HG02759 (cell line): ENCODE data around the gene CYP2U1.
"Not testable (repeated sequence)": the region's sequence is repeated elsewhere in the genome, so short reads cannot be mapped to it uniquely, and the experiment has no call there.

Experiments used
- ATAC-seq: cut with Tn5 transposase; IDR thresholded peaks from one replicate; pipeline ENCODE4 v1.9.1; 2021; ENCODE audit warnings: mild to moderate bottlenecking, moderate library complexity; ENCODE audit not compliant: unreplicated experiment

The CYP2U1 gene

DNA sequence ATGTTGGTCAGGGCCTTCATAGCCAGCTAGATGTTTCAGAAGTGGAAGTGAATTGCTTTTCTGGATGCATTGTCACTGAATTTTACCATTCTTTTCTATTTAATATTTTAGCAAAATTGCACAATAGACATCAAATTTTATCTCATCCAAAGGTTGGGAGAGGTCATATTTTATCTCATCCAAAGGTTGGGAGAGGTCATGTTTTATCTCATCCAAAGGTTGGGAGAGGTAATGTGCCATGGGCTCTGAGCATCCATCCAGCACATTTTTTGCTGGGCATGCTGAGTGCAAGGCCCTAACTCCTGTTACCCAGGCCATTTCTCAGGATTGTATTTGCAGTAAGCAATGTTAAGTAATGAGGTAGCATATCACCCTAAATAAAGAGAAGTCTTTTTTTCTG lies 14.7 kb upstream of the CYP2U1 start:
- no peak for ATAC-seq

DNA sequence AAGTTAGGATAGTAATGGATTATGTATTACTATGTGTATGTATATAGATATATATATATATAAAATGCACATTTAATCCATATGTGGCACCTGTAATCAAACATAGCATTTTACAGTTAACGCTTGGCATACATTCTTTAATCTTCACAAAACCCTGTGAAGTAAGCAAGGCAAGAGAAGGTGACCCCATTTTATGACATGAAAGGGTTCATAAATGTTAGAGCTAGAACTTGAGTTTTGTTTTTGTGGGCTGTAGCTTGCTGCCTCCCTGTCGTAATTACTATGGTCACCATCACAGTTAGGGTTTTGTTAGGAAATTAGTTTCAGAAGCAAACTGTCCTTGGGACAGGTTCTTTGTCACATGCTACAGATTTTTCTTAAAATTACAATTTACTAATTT lies 13.8 kb upstream of the CYP2U1 start:
- no peak for ATAC-seq

DNA sequence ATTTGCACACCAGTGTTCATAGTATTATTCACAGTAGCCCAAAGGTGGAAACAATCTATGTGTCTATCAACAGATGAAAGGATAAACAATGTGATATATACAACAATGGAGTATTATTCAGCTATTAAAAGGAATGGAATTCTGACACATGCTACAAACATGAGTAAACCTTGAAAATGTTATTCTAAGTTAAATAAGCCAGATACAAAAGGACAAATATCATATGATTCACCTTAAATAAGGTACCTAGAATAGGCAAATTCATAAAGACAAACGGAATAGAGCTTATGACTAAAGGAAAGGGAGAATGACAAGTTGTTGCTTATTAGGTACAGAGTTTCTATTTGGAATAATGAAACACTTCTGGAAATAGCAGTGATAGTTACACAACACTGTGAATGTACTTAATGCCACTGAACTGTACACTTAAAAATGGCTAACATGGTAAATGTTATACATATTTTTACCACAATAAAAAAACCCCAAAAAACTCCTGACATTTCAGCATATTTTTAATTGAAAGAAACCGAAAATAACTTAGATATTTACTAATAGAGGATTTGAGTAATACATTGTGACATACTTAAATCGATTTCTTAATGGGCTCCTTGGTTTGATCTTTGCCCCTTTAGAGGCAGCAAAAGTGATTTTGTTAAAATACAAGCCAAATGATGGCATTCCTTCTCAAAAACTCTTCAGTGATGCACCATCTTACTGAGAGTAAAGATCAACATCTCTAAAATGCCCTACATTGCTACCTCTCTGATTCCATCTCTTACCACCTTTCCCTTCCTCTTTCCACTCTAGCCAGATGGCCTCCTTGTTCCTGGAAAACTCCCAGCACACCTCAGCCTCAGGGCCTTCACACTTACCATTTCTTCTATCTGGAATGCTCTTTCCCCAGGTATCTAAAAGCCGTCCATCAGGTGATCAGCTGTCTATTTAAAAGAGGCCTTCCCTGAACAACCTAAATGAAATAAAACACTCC lies 8.6 kb upstream of the CYP2U1 start:
- ATAC-seq: no peak

DNA sequence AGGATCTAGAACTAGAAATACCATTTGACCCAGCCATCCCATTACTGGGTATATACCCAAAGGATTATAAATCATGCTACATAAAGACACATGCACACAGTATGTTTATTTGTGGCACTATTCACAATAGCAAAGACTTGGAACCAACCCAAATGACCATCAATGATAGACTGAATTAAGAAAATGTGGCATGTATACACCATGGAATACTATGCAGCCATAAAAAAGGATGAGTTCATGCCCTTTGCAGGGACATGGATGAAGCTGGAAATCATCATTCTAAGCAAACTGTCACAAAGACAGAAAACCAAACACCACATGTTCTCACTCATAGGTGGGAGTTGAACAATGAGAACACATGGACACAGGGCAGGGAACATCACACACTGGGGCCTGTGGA lies 5.6 kb upstream of the CYP2U1 start:
- ATAC-seq: not testable (repeated sequence)

DNA sequence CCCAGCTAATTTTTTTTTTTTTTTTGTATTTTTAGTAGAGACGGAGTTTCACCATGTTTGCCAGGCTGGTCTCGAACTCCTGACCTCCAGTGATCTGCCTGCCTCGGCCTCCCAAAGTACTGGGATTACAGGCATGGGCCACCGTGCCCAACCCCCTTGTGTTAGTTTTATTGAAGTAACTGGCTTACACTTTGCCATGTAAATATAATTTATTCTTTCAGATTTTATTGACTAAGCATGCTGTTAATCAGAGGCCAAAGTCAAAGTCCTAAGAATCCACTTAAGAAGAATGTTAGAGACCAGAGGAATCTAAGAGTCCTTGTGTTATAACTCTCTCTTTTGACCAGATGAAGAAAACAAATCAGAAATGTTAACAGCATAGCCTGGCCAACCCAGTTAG lies 4.5 kb upstream of the CYP2U1 start:
- ATAC-seq: not testable (repeated sequence)

DNA sequence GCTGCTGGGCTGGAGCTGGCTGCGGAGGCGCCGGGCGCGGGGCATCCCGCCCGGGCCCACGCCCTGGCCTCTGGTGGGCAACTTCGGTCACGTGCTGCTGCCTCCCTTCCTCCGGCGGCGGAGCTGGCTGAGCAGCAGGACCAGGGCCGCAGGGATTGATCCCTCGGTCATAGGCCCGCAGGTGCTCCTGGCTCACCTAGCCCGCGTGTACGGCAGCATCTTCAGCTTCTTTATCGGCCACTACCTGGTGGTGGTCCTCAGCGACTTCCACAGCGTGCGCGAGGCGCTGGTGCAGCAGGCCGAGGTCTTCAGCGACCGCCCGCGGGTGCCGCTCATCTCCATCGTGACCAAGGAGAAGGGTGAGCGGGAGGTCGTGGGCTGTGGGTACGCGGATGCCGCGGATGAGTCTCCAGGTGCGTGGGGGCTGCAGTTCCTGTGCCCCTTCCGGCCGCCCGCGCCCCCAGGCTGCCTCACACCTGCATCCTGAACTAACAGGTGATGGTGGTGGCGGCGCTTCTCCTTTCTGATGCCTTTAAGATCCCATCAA lies 499 bp downstream of the CYP2U1 start:
- ATAC-seq: peak; percentile 27

DNA sequence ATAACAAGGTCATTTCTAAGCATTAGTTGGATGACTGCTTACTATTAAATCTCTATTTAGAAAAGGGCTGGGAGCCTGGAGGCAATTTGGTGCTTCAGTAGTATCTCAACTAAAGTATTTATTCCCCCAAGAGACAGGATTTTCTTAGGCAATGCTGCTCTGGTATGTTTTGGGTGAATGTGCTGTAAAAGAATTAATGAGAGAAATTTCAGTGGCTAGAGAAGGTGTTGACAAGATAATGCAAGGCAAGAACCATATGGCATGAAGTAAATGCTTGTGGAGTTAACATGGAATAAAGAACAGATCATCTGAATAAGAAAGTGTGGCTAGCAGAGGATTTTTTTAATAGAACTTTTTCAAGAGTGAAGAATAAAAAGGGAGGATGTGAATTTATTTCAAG lies 3.9 kb downstream of the CYP2U1 start:
- no peak for ATAC-seq

DNA sequence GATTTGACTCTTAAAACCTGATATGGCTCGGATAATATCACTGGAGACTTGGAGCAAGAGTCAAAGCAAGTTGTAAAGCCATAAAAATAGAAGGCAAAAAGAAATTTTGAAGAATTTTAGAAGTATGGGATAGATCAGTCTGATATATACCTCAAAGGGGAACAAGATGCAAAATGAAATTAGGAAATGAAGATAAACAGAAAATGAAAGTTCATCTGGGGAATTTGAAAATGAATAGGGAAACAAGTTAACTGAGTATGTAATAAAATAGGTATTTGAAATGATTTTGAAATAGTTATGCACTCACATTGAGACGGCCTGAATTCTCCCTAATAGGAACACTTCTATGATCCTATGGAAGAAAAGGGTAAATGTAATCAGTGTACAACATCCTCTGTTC lies 5.7 kb downstream of the CYP2U1 start:
- ATAC-seq: no peak

DNA sequence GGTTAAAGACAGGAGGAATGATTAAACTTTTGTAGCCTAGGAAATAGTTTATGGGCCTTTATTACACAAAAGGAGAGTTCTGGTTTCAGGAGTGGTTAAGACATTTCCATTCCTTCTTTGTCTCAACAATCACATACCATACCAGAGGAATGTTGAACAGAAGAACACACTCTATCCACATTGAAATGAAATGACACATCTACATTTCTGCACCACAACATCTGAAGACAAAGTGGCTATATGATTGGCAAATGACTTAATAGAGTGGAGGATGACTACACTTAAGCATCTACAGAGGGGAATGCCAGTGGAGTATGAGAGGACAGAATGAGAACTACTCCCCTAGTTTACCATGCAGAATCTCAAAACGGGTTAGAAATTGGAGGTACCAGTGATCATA lies 8.0 kb downstream of the CYP2U1 start:
- ATAC-seq: no peak

DNA sequence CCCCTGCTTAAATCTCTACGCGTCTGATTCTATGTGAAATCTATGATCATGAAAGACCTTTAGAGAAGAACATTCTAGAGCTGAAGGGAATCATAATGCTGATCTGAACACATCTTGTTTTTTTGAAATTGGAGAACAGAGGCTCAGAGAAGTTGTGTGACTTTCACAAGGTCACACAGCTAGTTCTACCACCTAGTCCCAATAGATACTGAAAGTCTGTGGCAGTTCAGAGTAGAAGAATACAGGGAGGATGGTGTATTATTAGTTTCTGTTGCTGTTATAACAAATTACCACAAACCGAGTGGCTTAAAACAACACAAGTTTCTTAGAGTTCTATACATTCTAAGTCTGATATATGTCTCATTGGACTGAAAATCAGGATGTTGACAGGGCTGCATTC lies 14.5 kb downstream of the CYP2U1 start:
- ATAC-seq: no peak

DNA sequence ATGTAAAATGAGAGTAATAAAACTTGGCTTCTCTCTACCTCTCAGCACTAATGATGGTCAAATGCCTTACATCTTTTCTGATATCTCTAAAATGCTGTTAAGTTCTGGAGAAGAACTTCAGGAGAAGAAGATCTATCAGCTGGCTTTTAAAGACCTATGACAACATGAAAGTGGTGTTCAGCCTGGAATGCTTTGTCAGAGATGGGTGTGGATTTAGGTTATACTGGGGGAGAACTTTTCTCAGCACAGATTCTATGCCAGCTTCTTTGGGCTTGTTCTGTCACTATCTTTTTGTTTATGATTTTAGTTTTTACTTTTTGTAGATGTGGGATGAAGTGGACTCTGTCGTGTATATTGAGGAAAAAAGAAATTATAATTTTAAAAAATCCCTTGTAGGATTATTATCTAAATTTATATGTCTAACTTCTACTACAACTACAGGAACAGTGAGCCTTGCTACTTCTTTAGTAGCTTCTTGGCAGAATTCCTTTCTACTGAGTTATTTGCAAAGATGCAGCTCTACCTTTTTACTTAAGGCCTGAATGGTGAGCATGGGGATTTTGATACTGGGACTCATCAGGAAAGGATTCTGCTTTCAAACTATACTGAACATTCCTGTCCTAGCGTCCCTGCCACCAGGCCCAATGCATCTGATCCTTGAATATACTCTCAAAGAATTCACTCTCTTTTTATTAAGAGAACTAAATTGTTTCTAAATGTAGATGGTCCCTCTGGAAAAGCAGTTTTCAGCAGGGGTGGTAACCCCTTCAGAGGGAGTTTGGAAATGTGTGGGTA lies 19.6 kb downstream of the CYP2U1 start:
- no peak for ATAC-seq

DNA sequence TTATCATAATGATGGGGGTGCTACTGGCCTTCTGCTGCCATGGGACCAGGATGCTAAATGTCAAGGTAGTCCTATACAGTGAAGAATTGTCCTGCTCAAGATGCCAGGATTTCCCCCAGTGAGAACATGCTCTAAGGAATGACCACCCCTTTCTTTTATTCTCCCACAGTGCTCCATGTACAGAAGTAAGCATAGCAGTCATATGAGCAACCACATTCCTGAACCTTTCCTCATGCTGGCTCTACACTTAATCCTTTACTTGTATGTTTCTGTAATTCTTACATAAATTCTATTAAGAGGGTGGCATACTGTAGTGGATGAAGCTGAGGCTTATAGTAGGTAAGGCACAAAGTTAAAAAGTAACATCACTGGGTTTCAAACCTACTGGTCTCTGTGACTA lies 20.2 kb downstream of the CYP2U1 start:
- ATAC-seq: no peak

DNA sequence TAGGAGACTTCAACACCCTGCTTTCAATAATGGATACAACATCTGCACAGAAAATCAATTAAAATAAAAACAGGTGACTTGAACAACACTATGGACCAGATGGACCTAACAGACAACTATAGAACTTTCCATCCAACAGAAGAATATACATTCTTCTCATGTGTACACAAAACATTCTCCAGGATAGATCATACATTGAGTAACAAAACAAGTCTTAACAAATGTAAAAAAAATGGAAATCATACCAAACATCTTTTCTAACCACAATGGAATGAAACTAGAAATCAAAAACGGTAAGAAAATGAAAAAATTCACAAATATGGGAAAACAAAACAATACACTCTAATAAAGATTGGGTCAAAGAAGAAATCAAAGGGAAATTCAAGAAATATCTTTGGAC lies 24.7 kb downstream of the CYP2U1 start:
- no peak for ATAC-seq

DNA sequence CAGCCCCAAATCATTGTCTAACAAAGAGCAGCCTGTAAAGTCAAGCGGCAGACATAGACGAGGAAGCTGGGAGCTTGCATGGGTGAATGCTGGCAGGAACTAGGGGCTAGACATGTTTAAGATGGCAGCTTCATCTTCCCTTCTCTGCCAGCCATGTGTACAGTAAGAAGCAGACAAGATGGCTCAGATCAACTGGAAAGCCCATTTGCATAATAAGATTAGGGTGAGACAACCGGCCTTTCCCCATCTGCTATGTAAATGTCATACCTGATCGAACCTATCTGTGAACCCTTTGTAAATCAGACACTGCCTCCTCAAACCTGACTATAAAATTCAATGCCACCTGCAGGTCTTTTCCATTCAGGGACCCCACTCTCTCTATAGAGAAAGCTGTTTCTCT lies 35.6 kb downstream of the CYP2U1 start:
- ATAC-seq: no peak

DNA sequence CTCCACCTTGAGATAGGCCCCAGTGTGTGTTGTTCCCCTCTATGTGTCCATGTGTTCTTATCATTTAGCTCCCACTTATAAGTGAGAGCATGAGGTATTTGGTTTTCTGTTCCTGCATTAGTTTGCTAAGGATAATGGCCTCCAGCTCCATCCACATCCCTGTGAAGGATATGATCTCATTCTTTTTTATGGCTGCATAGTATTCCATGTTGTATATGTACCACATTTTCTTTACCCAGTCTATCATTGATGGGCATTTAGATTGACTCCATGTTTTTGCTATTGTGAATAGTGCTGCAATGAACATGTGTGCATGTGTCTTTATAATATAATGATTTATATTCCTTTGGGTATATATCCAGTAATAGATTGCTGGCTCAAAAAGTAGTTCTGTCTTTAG lies 36.2 kb downstream of the CYP2U1 start:
- ATAC-seq: not testable (repeated sequence)

DNA sequence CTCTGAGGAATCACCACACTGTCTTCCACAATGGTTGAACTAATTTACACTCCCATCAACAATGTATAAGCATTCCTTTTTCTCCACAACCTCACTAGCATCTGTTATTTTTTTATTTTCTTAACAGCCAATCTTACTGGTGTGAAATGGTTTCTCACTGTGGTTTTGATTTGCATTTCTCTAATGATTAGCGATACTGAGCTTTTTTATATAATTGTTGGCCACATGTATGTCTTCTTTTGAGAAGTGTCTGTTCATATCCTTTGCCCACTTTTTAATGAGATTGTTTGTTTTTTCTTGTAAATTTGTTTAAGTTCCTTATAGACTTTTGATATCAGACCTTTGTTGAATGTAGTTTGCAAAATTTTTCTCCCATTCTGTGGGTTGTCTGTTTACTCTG lies 36.6 kb downstream of the CYP2U1 start:
- ATAC-seq: not testable (repeated sequence)

DNA sequence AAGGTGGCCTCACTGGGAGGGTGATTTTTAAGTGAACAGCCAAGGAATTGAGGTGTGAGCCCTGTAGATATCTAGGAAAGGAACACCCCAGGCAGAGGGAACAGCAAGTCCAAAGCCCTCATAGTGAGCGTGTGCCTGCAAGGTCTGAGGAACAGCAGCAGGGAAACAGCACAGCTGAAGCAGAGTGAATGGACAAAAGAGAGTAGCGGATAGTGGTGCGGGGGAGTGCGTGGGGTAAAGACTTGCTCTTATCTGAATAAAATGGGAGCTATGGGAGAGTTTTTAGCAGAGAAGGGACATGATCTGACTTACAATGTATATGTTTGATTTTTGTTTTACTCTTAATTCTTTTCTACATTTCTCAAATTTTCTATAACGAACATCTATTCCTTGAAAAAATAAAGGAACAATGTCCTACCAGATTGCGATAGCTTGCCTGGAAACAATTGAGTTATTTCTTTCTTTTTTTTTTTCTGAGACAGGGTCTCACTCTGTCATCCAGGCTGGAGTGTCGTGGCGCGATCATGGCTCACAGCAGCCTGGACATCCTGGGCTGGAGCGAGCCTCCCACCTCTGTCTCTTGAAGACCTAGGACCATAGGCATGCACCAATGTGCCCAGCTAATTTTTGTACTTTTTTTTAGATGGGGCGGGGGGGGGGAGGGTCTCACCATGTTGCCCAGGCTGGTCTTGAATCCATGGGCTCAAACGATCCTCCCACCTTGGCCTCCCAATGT lies 38.9 kb downstream of the CYP2U1 start:
- ATAC-seq: no peak

DNA sequence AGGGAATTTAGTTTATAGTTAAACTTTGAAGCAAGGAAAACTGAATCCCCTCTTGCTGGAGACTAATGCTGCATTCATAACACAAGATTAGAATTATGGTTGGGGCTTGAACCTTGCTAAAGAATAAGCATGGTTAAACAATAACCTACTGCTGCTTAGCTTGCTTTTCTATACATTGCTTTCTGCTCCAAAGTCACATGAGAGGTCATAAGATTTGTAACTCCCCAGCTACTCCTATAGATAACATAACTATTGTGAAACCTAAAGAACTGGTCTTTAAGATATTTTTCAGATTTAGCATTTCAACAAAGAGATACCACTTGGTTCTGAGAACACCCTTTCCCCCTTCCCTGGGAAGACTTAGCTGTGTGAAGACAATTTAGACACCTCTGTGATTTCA lies 41.3 kb downstream of the CYP2U1 start:
- no peak for ATAC-seq

DNA sequence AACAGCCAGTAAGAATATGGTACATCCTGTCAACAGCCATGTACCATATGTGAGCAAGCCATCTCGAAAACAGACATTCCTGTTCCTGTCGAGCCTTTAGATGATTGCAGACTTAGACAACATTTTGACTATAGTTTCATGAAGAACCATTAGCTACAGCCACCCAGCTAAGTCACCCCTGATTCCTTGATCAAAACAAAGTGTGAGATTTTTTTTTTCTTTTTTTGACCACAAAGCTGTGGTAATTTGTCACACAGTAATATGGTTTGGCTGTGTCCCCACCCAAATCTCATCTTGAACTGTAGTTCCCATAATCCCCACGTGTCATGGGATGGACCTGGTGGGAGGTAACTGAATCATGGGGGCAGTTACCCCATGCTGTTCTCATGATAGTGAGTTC lies 43.2 kb downstream of the CYP2U1 start:
- no peak for ATAC-seq

DNA sequence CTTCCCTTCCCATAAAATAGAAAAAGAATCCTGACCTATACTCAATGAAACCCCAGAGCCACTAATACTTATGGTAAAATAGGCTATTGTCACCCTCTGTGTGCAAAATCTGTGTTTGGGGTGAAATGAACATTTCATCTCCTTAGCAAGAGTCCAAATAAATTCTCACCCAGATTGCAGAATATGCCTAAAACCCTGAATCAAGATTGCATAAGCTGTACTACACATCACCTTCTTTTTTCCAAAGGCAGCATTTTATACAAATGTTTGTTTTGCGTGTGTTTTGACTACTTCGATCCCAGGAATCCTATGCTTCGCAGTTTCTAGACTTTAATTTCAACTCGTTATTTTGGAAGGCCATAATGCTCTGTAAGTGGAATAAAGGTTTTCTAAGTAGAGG lies 46.1 kb downstream of the CYP2U1 start:
- no peak for ATAC-seq
